HUES6 (cell line): ENCODE results near the gene ZNF629.
"Not testable (repeated sequence)": the region's sequence is repeated elsewhere in the genome, so short reads cannot be mapped to it uniquely, and the experiment has no call there.

Experiments
- H3K27ac ChIP-seq: 2 replicates; pipeline ENCODE4 v1.7.0; 2013; ENCODE audit warnings: low read depth, mild to moderate bottlenecking, low read length, inconsistent platforms
- H3K27me3 ChIP-seq: 2 replicates; pipeline ENCODE4 v1.6.1; 2013; ENCODE audit warnings: low read length; ENCODE audit not compliant: control insufficient read depth, insufficient read depth
- H3K36me3 ChIP-seq: 2 replicates; pipeline ENCODE4 v1.6.1; 2013; ENCODE audit warnings: low read length; ENCODE audit not compliant: control insufficient read depth, insufficient read depth
- H3K4me1 ChIP-seq: 2 replicates; pipeline ENCODE4 v1.6.1; 2013; ENCODE audit warnings: low read length; ENCODE audit not compliant: control insufficient read depth, insufficient read depth
- H3K4me3 ChIP-seq: 2 replicates; pipeline ENCODE4 v1.5.1; 2013; ENCODE audit warnings: low read depth, low read length
- H3K9ac ChIP-seq: one replicate; pipeline ENCODE4 v1.6.1; 2013; ENCODE audit warnings: mild to moderate bottlenecking, low read length
- H3K9me3 ChIP-seq: 2 replicates; pipeline ENCODE4 v1.6.1; 2013; ENCODE audit warnings: low read depth, low read length; ENCODE audit not compliant: control insufficient read depth, insufficient read depth

The ZNF629 gene

GRCh38 chr16:30786936-30787612 lies at the start of gene ZNF629:
TSS of gene ZNF629 (minus strand) at chr16:30787205. CDS start at chr16:30784482, 2,723 bp downstream.
- Histone ChIP-seq H3K27me3 (no peaks in the 10 kb centered on the region; the same call in 1 of the 2 replicates), H3K36me3 (peaks cover 17% of the 10 kb centered on the region), H3K27ac (peak within 1 kb of the TSS; percentile 93), H3K9me3 (no peaks in the 10 kb centered on the region), H3K4me3 (peak within 1 kb of the TSS; percentile 92), H3K4me1 (peaks cover 6% of the 10 kb centered on the region; the same call in 1 of the 2 replicates), H3K9ac (peak within 1 kb of the TSS; percentile 98)

DNA sequence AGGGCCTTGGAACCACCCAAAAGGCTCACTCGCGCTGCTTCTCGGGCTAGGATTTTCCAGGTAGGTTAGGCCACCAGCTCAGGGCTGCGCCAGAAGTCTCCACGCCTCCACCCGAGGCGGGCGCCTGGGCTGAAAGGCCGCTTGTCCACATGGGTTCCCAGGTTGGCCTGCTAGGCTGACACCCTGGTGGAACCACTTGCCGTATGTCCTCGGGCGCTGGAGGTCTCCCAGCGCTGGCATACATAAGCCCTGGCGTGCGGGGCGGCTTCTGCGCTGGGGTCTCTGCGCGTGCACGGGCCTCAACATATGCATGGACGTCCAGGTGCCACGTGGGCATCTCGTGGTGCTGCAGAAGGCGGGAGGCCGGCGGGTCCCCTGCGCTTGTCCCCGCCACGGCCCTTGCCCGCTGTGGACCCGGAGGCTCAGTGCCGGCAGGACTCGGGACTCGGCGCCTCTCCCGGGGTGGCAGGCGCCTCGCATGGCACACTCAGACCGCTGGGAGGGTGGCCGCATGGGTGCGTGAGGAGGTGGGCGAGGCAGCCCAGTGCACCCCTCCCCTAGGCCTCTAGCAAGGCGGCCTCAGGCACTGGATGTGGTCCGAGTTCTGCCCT lies 47.2 kb upstream of the ZNF629 start:
- H3K4me3 ChIP-seq = no peak overlapping the region
- H3K9ac ChIP-seq = no peak overlapping the region
- H3K4me1 ChIP-seq = peaks cover 1% of the 10 kb centered on the region; the same call in 1 of the 2 replicates
- peaks cover 18% of the 10 kb centered on the region for H3K27me3 ChIP-seq
- no peaks in the 10 kb centered on the region for H3K9me3 ChIP-seq
- no peaks in the 10 kb centered on the region for H3K36me3 ChIP-seq
- no peak overlapping the region for H3K27ac ChIP-seq

GRCh38 chr16:30830072-30830417 lies 43.0 kb upstream of the ZNF629 start:
- Histone ChIP-seq H3K9ac (no peak overlapping the region), H3K4me1 (no peaks in the 10 kb centered on the region), H3K9me3 (no peaks in the 10 kb centered on the region), H3K4me3 (no peak overlapping the region), H3K27ac (no peak overlapping the region), H3K27me3 (peaks cover 29% of the 10 kb centered on the region), H3K36me3 (no peaks in the 10 kb centered on the region)

GRCh38 chr16:30829130-30830071 lies 42.4 kb upstream of the ZNF629 start:
- no peak overlapping the region for H3K27ac ChIP-seq
- H3K9me3 ChIP-seq = no peaks in the 10 kb centered on the region
- peaks cover 29% of the 10 kb centered on the region for H3K27me3 ChIP-seq
- H3K9ac ChIP-seq = no peak overlapping the region
- H3K4me3 ChIP-seq = no peak overlapping the region
- H3K36me3 ChIP-seq = no peaks in the 10 kb centered on the region
- no peaks in the 10 kb centered on the region for H3K4me1 ChIP-seq

DNA sequence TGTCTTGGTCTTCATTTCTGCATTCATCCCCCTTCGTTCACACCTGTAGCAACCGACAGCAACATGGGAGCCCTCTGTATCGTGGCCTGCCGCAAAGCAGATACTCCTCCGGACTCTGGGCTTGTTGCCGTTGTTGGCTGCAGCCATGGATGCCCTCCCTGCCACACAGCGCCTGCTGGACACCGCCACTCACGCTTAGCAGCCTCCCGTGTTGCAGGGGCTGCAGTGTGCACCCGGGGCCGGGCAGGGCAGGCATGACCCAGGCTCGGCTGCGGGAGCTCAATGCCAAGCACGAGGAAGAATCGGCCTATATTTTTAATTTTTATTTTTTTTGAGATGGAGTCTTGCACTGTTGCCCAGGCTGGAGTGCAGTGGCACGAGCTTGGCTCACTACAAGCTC lies 34.9 kb upstream of the ZNF629 start:
- no peak overlapping the region for H3K4me3 ChIP-seq
- H3K27me3 ChIP-seq = no peaks in the 10 kb centered on the region; the same call in 1 of the 2 replicates
- H3K27ac ChIP-seq = no peak overlapping the region
- H3K4me1 ChIP-seq = no peaks in the 10 kb centered on the region
- H3K9me3 ChIP-seq = no peaks in the 10 kb centered on the region
- no peak overlapping the region for H3K9ac ChIP-seq
- no peaks in the 10 kb centered on the region for H3K36me3 ChIP-seq

GRCh38 chr16:30821441-30821840 lies 34.4 kb upstream of the ZNF629 start:
- not testable (repeated sequence) for H3K4me1 ChIP-seq, H3K27ac ChIP-seq, H3K36me3 ChIP-seq, H3K9me3 ChIP-seq, H3K9ac ChIP-seq, H3K27me3 ChIP-seq, H3K4me3 ChIP-seq

DNA sequence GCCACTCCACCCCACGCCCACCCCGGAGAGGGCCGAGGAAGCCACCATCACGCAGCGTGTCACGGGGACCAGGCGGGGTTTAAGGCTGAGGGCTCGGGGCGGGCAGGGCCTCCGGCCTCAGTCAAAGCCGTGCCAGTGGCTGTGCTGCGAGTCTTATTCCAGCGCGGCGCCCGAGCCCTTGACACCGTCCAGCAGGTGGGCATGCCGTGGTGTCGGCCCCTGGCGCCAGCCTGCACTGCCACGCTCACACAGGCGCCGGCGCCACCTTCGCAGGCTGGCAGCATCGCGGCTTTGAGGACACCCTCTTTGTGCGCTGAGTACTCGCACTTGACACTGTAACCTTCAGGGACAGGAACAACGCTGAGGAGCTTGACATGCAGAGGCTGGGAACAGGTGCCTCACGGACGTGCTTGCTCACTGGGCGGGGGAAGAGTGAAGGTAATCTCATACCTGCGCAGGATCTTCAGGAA lies 34.0 kb upstream of the ZNF629 start:
- H3K9ac ChIP-seq = no peak overlapping the region
- H3K27me3 ChIP-seq = no peaks in the 10 kb centered on the region; the same call in 1 of the 2 replicates
- no peaks in the 10 kb centered on the region for H3K4me1 ChIP-seq
- H3K27ac ChIP-seq = no peak overlapping the region
- H3K4me3 ChIP-seq = no peak overlapping the region
- no peaks in the 10 kb centered on the region for H3K9me3 ChIP-seq
- H3K36me3 ChIP-seq = no peaks in the 10 kb centered on the region

GRCh38 chr16:30816769-30817168 lies 29.8 kb upstream of the ZNF629 start:
- Histone ChIP-seq H3K9ac (no peak overlapping the region), H3K4me1 (peaks cover 5% of the 10 kb centered on the region), H3K27ac (no peak overlapping the region), H3K9me3 (no peaks in the 10 kb centered on the region), H3K4me3 (no peak overlapping the region), H3K36me3 (no peaks in the 10 kb centered on the region), H3K27me3 (peaks cover 2% of the 10 kb centered on the region)

DNA sequence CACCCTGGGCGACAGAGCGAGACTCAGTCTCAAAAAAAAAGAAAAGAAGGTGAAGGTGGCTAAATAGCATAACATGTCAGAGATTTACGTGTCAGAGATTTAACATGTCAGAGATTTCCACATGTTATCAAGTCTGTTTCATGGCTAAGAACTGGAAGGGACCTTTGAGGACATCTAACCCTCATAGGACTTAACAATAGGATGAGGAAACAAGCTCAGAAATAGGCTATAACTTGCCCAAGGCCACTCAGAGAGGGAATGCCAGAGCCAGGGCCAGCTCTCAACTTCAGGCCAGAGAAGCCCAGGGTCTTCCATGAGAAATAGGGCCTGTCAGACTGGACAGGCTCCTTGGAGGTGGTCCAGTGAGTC lies 26.8 kb upstream of the ZNF629 start:
- Histone ChIP-seq H3K4me3 (peak overlapping the region; percentile 56), H3K27me3 (peaks cover 5% of the 10 kb centered on the region), H3K36me3 (no peaks in the 10 kb centered on the region), H3K9me3 (no peaks in the 10 kb centered on the region), H3K4me1 (peaks cover 5% of the 10 kb centered on the region), H3K27ac (no peak overlapping the region; the same call in 1 of the 2 replicates), H3K9ac (peak overlapping the region; percentile 67)

- not testable (repeated sequence) for H3K9ac ChIP-seq, H3K27ac ChIP-seq, H3K36me3 ChIP-seq, H3K4me1 ChIP-seq, H3K4me3 ChIP-seq, H3K9me3 ChIP-seq
- peaks cover 37% of the 10 kb centered on the region for H3K27me3 ChIP-seq
Measured at GRCh38 chr16:30809675-30810074, 22.7 kb upstream of the ZNF629 start.
